IPS-11a (cell line): ENCODE measurements around the gene CHTF18.
"Not testable (repeated sequence)": the region's sequence is repeated elsewhere in the genome, so short reads cannot be mapped to it uniquely, and the experiment has no call there.

ENCODE experiments used
- H3K4me3 ChIP-seq: one replicate; pipeline ENCODE4 v1.5.1; 2013; ENCODE audit warnings: low read depth, low read length, control low read depth

Gene CHTF18

DNA sequence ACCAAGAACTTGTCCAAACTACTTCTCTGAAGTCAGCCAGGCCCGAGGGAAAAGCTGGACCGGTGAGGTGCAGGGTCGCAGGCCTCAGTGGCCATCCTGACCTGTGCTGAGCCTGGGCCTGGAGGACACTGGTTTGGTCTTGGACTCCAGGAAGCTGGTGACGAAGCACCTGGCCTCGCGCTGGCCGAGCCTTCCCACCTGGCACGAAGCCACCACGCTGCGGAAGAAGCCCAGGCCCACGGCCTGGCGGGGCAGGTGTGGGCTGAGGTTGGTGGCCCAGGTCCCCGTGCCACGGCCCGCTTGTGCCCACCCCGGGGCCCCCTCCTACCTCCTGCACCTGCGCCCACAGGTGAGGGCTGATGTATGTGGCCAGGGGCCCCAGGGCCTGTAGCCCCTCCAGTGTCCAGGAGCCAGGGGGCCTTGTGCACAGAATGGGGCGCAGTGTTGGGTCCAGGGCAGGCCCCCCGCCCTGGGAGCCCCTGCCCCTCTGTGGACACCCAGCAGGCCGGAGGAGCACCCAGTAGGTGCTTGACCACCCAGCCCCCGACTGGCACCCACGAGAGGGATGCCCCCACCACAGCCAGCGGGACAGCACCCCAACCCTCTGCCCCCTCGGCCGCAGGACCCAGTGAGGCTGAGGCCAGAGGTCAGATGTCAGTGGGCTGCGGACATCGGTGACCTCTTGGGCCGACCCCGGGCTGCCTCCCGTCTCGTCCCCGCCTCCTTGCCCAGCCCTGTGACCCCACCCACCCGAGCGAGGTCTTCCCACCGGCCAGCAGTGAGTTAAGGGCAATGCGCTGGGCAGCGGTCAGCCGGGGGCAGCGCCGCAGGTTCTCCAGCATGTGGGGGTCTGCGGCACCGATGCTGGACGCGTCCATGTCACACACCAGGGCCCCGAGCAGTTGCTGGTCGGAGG, 14.1 kb upstream of the CHTF18 start:
- H3K4me3 ChIP-seq, result no peak overlapping the region

DNA sequence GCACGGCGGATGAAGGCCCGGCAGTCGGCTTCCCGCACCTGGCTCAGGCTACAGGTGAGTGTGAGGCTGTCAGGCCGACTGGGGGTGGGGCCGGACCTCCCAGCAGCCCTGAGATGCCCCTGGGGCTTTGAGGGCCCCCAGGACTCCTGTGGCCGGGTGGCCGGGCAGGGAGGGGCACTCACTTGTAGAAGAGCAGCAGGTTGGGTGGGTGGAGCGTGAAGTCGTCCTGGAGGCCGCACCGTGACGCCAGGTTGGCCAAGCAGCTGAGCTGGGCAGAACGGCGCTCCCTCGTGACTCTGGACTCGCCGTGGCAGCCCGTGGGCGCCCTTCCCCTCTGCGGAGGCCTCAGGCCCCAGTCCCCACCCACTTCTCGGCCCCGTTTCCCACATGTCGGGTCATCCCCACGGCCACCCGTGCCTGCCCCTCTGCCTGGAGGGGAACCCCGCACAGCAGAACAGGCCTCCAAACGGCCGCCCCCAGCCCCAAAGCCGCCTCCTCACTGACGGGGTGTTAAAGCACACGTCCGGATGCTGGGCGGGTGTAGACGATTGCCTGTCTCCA, 13.1 kb upstream of the CHTF18 start:
- H3K4me3 ChIP-seq, result no peak overlapping the region

DNA sequence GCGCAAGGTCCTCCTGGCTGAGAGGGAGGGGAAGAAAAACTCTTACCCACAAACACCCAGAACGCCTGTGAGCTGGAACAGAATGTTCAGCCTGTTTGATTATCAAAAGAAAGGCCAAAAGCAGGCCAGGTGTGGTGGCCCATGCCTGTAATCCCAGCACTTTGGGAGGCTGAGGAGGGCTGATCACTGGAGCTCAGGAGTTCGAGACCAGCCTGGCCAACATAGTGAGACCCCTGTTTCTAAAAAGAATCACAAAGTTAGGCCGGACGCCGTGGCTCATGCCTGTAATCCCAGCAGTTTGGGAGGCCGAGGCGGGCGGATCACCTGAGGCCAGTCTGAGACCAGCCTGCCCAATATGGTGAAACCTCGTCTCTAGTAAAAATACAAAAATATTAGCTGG, 12.1 kb upstream of the CHTF18 start:
- not testable (repeated sequence) for H3K4me3 ChIP-seq

DNA sequence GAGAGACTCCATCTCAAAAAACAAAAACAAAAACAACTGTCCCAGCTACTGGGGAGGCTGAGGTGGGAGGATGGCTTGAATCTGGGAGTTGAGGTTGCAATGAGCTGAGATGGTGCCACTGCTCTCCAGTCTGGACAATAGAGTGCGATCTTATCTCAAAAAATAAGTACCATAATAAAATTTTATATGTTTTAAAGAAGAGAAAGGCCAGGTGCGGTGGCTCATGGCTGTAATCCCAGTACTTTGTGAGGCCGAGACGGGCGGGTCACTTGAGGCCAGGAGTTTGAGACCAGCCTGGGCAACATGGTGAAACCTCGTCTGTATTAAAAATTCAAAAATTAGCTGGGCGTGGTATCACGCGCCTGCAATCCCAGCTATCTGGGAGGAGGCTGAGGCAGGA, 11.6 kb upstream of the CHTF18 start:
- no peak overlapping the region for H3K4me3 ChIP-seq

DNA sequence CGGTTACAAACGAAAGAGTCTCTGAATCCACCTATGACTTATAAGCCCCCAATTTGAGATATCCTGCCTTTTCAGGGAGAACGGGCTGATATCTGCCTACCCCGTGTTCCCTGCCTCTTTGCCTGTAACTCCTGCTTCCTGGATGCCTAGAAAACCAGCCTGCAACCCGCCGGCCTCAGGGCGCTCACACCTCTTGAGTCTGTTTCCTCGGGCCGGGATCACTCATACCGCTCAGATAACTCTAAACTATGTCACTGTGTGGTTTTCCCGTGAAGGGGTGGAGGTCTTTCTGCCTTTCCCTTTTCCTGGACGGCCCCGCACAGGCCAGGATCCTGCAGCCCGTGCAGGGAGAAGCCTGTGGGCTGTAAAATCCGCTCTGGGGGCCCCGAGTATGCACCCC, 10.6 kb upstream of the CHTF18 start:
- H3K4me3 ChIP-seq, result no peak overlapping the region

GRCh38 chr16:778447-778846, 10.0 kb upstream of the CHTF18 start:
- no peak overlapping the region for H3K4me3 ChIP-seq

DNA sequence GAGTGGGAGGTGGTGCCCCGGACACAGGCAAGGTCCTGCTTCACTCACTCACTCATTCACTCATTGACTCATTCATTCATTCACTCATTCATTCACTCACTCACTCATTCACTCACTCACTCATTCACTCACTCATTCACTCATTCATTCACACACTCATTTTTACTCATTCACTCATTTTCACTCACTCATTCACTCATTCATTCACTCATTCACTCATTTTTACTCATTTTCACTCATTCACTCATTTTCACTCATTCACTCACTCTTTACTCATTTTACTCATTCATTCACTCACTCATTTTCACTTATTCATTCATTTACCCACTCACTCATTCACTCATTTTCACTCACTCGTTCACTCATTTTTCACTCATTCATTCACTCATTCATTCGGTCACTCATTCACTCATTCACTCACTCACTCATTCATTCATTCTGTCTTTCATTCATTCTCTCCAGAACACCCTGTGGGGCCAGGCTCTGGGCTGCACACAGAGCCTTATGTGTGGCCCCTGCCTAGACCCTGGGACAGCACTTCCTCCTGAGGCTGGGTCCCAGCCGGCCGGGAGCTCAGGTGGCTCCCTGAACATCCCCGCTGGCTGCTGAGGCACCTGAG, 9.4 kb upstream of the CHTF18 start:
- no peak overlapping the region for H3K4me3 ChIP-seq

- H3K4me3 ChIP-seq, result no peak overlapping the region
Observed at GRCh38 chr16:779561-779960, 8.9 kb upstream of the CHTF18 start.

- H3K4me3 ChIP-seq, result no peak overlapping the region
Observed at GRCh38 chr16:780296-780695, 8.1 kb upstream of the CHTF18 start.

DNA sequence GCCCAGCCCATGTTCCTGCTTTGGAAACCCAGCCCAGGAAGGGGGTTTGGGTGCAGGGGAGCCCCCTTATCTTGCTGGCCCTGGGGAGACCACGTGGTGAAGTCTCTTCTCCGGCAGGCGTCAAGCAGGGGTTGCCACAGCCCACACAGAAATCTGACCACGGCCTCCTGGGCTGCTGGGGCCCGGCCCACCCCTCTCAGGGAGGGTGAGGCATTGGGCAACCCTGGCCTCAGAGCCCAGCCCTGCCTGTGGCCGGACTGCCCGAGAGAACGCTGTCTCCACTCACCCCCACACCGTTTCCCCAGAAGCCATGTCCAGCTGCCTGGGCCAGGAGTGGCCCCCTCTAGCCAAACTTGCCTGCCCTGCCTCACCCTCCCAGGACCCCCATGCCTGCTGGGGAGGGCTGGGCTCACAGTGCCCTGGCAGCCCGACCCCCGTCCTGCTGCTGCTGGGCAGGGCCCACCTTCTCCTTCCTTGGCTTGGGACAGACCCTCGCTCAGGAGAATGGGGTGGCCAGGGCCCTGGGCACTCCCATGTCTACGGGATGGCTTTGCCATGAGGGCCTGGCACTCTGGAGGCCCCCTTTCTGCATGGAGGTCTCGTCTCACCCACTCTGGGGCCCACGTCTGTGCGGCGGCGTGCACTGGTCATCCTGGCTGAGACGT, 6.9 kb upstream of the CHTF18 start:
- no peak overlapping the region for H3K4me3 ChIP-seq

DNA sequence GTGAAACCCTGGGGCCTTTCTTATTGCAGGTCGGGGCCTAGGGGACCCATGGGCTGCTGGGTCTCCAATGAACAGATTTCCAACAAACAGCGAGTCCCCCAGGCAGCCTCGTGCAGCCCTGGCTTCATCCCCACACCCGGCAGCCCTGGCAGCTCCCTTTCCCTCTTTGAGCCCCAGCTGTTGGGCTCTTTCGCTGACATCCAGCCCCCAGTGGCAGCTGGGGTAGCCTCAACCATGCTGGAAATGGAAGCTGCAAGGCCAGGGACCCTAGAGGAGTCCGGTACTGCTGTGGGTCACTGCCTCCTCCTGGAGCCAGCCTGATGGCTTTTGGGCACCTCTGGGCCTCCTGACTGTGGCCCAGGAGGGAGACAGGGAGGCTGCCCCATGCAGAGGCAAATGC, 6.2 kb upstream of the CHTF18 start:
- H3K4me3 ChIP-seq, result no peak overlapping the region

GRCh38 chr16:782766-783403, 5.5 kb upstream of the CHTF18 start:
- no peak overlapping the region for H3K4me3 ChIP-seq

- no peak overlapping the region for H3K4me3 ChIP-seq
Observed at GRCh38 chr16:783404-784161, 4.8 kb upstream of the CHTF18 start.

DNA sequence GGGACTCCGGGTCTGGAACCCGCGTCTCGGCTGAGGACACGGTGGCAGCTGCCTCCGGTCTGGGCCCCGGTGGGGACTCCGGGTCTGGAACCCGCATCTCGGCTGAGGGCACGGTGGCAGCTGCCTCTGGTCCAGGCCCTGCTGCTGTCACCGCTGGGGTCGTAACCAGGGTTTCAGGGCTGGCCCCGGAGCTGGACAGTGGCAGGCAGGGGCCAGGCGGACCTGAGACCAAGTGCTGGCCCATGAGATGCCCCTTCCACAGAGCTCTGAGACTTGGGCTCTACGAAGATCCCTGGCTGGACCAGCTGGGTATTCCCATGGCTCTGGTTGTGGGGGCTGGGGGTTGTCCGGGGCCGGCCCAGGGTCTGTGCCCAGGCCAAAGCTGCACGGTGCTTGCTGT, 4.0 kb upstream of the CHTF18 start:
- H3K4me3 ChIP-seq, result no peak overlapping the region

- H3K4me3 ChIP-seq, result no peak overlapping the region
Observed at GRCh38 chr16:785563-786535, 2.6 kb upstream of the CHTF18 start.

DNA sequence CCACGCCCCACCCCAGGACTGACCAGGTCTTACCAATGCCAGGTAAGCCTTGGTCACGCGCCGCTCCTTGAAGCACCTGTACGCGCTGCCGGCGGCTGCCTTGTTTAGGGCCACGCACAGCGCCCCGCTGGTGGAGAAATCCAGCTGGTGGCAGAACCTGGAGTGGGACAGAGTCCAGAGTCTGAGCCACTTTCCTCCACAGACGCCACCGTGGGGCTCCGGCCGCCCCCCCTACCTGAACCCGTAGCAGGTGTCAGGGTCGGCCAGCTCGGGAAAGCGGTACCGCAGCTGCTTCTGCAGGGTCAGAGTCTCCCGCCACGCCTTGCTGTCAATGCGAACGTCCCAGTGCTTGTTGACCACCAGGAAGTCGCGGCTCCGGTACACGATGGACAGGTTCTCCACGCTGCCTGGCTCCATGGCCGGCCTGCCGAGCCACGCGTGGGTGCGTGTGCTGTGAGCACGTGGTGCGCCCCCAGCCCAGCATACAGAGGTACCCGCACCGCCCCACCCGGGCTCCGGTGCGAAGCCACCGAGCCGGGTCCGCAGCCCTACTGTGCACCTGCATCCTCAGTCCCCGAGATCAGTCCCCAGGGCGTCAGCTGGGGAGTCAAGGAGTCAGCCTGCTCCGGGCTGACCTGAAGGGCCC, 976 bp upstream of the CHTF18 start:
- peak overlapping the region; percentile 73 for H3K4me3 ChIP-seq

- peak within 1 kb of the TSS; percentile 85 for H3K4me3 ChIP-seq
Observed at GRCh38 chr16:787978-788398, 432 bp upstream of the CHTF18 start, which contains the start of gene RPUSD1. Gene RPUSD1 (minus strand): TSS chr16:788381. CDS start chr16:787737, 644 bp downstream.

GRCh38 chr16:789191-789850, 901 bp downstream of the CHTF18 start:
- H3K4me3 ChIP-seq, result peak overlapping the region; percentile 85
